ENCODE measurements around the gene SH3GL1.

Gene SH3GL1

GRCh38 chr19:4432918-4433506 lies 32.7 kb upstream of the SH3GL1 start:
- intact Hi-C loops (cut with DNase I) = no loop called here
- DNase-seq = no peak

- intact Hi-C loops (cut with DNase I) = no loop called here
- DNase-seq = peak in 3 of 10 donors; percentile 27 to 90 (median 84)
These were observed 31.7 kb upstream of the SH3GL1 start for GRCh38 chr19:4431808-4432674.

GRCh38 chr19:4431296-4431695 lies 30.9 kb upstream of the SH3GL1 start:
- intact Hi-C loops (cut with DNase I) = no loop called here
- no peak for DNase-seq

GRCh38 chr19:4430760-4431159 lies 30.4 kb upstream of the SH3GL1 start:
- intact Hi-C loops (cut with DNase I) = no loop called here
- DNase-seq = peak in 2 of 10 donors; percentile 39 to 86

GRCh38 chr19:4429771-4430171 lies 29.4 kb upstream of the SH3GL1 start:
- no peak for DNase-seq
- intact Hi-C loops (cut with DNase I) = no loop called here

- DNase-seq = peak in 3 of 10 donors; percentile 50 to 90 (median 81)
- intact Hi-C loops (cut with DNase I) = no loop called here
These were observed 28.9 kb upstream of the SH3GL1 start for GRCh38 chr19:4429256-4429655.

- peak in 1 of 10 donors; percentile 65 for DNase-seq
- intact Hi-C loops (cut with DNase I) = no loop called here
These were observed 28.1 kb upstream of the SH3GL1 start for GRCh38 chr19:4428326-4428975.

GRCh38 chr19:4425537-4425936 lies 25.2 kb upstream of the SH3GL1 start:
- intact Hi-C loops (cut with DNase I) = no loop called here
- peak in 1 of 10 donors; percentile 18 for DNase-seq

- intact Hi-C loops (cut with DNase I) = no loop called here
- peak in 1 of 10 donors; percentile 66 for DNase-seq
These were observed 23.2 kb upstream of the SH3GL1 start for GRCh38 chr19:4423416-4424126.

GRCh38 chr19:4416268-4416667 lies 15.9 kb upstream of the SH3GL1 start:
- intact Hi-C loops (cut with DNase I) = no loop called here

GRCh38 chr19:4415352-4415751 lies 15.0 kb upstream of the SH3GL1 start:
- peak in 7 of 10 donors; percentile 44 to 93 (median 74) for DNase-seq
- intact Hi-C loops (cut with DNase I) = no loop called here

More at GRCh38 chr19:4416268-4416667, 15.9 kb upstream of the SH3GL1 start:
- DNase-seq = no peak

- intact Hi-C loops (cut with DNase I) = no loop called here
- peak in 1 of 10 donors; percentile 68 for DNase-seq
These were observed 14.5 kb upstream of the SH3GL1 start for GRCh38 chr19:4414800-4415321.

- DNase-seq = peak in 1 of 10 donors; percentile 5
- intact Hi-C loops (cut with DNase I) = no loop called here
These were observed 13.9 kb upstream of the SH3GL1 start for GRCh38 chr19:4414144-4414799.

- no peak for DNase-seq
- intact Hi-C loops (cut with DNase I) = no loop called here
These were observed 13.2 kb upstream of the SH3GL1 start for GRCh38 chr19:4413588-4413987.

- DNase-seq = peak in 1 of 10 donors; percentile 53
- intact Hi-C loops (cut with DNase I) = no loop called here
These were observed 9.0 kb upstream of the SH3GL1 start for GRCh38 chr19:4409123-4409933.

- intact Hi-C loops (cut with DNase I) = no loop called here
- peak in 1 of 10 donors; percentile 18 for DNase-seq
These were observed 6.3 kb upstream of the SH3GL1 start for GRCh38 chr19:4406626-4407025.

- intact Hi-C loops (cut with DNase I) = no loop called here
- DNase-seq = no peak
These were observed 5.6 kb upstream of the SH3GL1 start for GRCh38 chr19:4405977-4406376.

GRCh38 chr19:4403005-4403761 lies 2.8 kb upstream of the SH3GL1 start:
- intact Hi-C loops (cut with DNase I) = loop anchor here (5.0 kb wide), 1 partner anchor 136 kb away; no protein-coding TSS in a partner anchor
- no peak for DNase-seq
